ENCODE data around the gene MCM3. TPM values are rescaled to one million over a fixed set of nuclear protein-coding genes. Genes with fewer than 3 reads are reported as not detected.

Gene MCM3
- total and polyA plus RNA-seq, 2 donors: 26.9 to 137 TPM

DNA sequence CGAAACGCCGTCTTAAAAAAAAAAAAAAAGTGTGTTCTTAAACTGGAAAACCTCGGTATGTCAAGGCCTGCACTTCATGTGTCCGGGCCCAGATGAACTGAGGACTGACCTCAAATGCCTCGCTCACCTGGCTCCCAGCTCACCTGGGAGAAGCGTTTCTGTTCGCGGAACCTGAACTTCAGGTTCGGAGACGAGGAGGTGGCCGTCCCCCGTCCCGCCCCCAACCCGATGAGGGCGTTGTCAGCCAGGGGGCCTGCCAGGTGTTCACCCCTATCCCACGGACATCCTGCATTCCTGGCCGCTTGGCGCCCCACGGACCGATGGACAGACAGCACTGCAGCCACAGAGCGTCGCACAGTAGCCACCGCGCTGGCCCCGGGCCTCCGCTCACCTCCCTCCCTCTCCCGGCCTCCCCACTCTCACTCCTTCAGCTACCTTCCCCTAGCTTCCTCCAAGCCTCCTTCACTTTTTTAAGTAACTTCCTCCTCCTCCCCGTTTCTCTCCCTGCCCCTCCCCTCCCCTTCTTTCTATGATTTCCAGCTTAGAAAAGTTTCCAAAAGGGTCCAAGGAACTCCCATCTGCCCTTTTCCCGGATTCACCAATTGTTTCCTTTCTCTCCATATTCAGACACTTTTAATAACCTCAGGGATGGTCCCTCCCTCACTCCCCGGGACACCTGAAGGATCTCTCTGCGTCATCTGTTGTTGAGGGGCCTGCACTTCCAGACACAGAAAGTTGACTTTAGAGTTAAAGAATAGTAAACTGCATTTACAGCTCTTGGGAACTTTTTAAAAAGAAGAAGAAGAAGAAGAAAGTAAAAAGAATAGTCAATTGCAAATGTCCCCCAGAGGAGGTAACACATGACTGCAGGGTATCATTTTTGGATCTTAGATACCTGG is 22.7 kb upstream of the MCM3 start:
- no peak overlapping the region for H3K4me3 ChIP-seq (ENCODE audit: low read length in 2 of 2)
- 66% methylated on average over 32 of the region's 32 CpGs for WGBS
- H3K27ac ChIP-seq (ENCODE audit: low read depth in 1 of 2, low read length in 1 of 2): peak overlapping the region; percentile 76 to 79

DNA sequence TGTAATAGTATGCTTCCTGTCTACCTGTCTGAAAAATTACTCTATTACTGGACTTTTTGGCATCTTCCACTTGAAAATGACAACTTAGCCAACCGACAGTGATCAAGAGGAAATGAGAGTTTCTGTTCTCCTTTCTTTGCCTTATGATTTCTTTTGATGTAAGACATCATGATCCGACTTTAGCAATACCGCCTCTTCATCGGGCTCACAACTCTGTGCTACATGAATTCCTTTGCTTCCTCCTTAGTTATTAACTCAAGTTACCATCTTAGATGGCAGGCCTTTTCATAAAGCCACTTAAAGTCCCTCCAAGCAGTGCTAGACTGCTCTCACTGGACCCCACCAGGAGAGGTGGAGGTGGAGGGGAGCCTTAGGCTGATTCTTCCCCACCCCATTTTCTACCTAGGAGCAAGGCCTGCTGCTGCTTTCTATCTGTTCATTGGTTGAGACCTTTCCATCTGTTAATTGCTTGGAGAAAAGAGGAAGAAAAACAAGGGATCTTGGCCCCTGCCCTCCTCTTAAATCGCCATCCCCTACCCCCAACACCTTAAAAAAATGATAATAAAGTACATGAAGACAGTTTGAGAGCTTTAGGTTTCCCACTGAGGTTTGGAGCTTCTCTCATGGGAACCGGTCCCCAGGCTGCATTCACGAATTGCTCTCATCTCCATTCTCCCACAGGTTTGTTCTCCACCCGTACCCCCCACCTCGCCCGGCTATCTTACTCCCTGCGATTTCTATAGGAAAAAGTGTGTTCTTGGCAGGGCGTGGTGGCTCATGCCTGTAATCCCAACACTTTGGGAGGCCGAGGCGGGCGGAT is 21.6 kb upstream of the MCM3 start:
- Histone ChIP-seq H3K36me3 (ENCODE audit: control insufficient read depth in 2 of 2, insufficient read depth in 2 of 2, low read length in 1 of 2) (no peaks in the 10 kb centered on the region), H3K4me1 (ENCODE audit: control insufficient read depth in 2 of 2, insufficient read depth in 2 of 2, low read length in 2 of 2) (peaks cover 21 to 40% of the 10 kb centered on the region in 2 donors), H3K9me3 (ENCODE audit: control insufficient read depth in 2 of 2, insufficient read depth in 1 of 2, low read length in 1 of 2) (no peaks in the 10 kb centered on the region), H3K4me3 (ENCODE audit: low read length in 2 of 2) (no peak overlapping the region), H3K27ac (ENCODE audit: low read depth in 1 of 2, low read length in 1 of 2) (peak overlapping the region; percentile 71 to 81), H3K27me3 (ENCODE audit: control insufficient read depth in 2 of 2, insufficient read depth in 1 of 2, low read length in 1 of 2) (no peaks in the 10 kb centered on the region)
- WGBS: 76% methylated on average over 15 of the region's 15 CpGs
- peak in 1 of 9 donors; percentile 52 for DNase-seq (ENCODE audit: low read depth in 6 of 9, low spot score in 9 of 9)

More for the DNA sequence above, 22.7 kb upstream of the MCM3 start:
- DNase-seq (ENCODE audit: low read depth in 6 of 9, low spot score in 9 of 9): peak in 1 of 9 donors; percentile 28
- Histone ChIP-seq H3K4me1 (ENCODE audit: control insufficient read depth in 2 of 2, insufficient read depth in 2 of 2, low read length in 2 of 2) (peaks cover 21 to 40% of the 10 kb centered on the region in 2 donors), H3K36me3 (ENCODE audit: control insufficient read depth in 2 of 2, insufficient read depth in 2 of 2, low read length in 1 of 2) (no peaks in the 10 kb centered on the region), H3K9me3 (ENCODE audit: control insufficient read depth in 2 of 2, insufficient read depth in 1 of 2, low read length in 1 of 2) (no peaks in the 10 kb centered on the region), H3K27me3 (ENCODE audit: control insufficient read depth in 2 of 2, insufficient read depth in 1 of 2, low read length in 1 of 2) (no peaks in the 10 kb centered on the region)

- Histone ChIP-seq H3K27ac (ENCODE audit: low read depth in 1 of 2, low read length in 1 of 2) (peak overlapping the region; percentile 64 to 71), H3K27me3 (ENCODE audit: control insufficient read depth in 2 of 2, insufficient read depth in 1 of 2, low read length in 1 of 2) (no peaks in the 10 kb centered on the region), H3K9me3 (ENCODE audit: control insufficient read depth in 2 of 2, insufficient read depth in 1 of 2, low read length in 1 of 2) (no peaks in the 10 kb centered on the region), H3K4me3 (ENCODE audit: low read length in 2 of 2) (no peak overlapping the region), H3K36me3 (ENCODE audit: control insufficient read depth in 2 of 2, insufficient read depth in 2 of 2, low read length in 1 of 2) (no peaks in the 10 kb centered on the region), H3K4me1 (ENCODE audit: control insufficient read depth in 2 of 2, insufficient read depth in 2 of 2, low read length in 2 of 2) (peaks cover 21 to 40% of the 10 kb centered on the region in 2 donors)
- 89% methylated on average over 6 of the region's 6 CpGs for WGBS
- DNase-seq (ENCODE audit: low read depth in 6 of 9, low spot score in 9 of 9): no peak
Measured at GRCh38 chr6:52305411-52305810, 20.9 kb upstream of the MCM3 start.

DNA sequence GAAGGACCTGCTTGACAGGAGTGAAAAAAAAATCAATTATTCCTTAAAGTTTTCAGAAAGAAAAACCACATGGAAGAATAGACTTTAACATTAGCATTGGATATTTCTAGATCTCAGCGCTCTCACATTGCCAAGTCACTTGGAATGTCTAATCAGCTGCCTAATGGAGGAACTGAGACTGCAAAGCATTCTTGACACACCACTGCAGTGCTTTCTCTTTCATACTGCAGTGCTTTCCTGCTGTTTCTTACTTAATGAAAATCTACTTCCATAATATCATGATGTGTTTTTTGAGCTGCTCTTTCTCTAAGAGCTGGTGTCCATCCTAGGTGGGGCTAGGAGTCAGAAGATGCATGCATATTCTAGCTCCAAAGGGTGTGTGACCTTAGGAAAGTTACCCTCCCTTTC is 20.4 kb upstream of the MCM3 start:
- WGBS: 58% methylated on average over 1 of the region's 1 CpG
- H3K4me1 ChIP-seq (ENCODE audit: control insufficient read depth in 2 of 2, insufficient read depth in 2 of 2, low read length in 2 of 2): peaks cover 21 to 40% of the 10 kb centered on the region in 2 donors
- no peaks in the 10 kb centered on the region for H3K36me3 ChIP-seq (ENCODE audit: control insufficient read depth in 2 of 2, insufficient read depth in 2 of 2, low read length in 1 of 2)
- no peaks in the 10 kb centered on the region for H3K27me3 ChIP-seq (ENCODE audit: control insufficient read depth in 2 of 2, insufficient read depth in 1 of 2, low read length in 1 of 2)
- peak in 1 of 9 donors; percentile 44 for DNase-seq (ENCODE audit: low read depth in 6 of 9, low spot score in 9 of 9)
- no peaks in the 10 kb centered on the region for H3K9me3 ChIP-seq (ENCODE audit: control insufficient read depth in 2 of 2, insufficient read depth in 1 of 2, low read length in 1 of 2)
- no peak overlapping the region for H3K4me3 ChIP-seq (ENCODE audit: low read length in 2 of 2)
- peak overlapping the region; percentile 52 to 71 for H3K27ac ChIP-seq (ENCODE audit: low read depth in 1 of 2, low read length in 1 of 2)

DNA sequence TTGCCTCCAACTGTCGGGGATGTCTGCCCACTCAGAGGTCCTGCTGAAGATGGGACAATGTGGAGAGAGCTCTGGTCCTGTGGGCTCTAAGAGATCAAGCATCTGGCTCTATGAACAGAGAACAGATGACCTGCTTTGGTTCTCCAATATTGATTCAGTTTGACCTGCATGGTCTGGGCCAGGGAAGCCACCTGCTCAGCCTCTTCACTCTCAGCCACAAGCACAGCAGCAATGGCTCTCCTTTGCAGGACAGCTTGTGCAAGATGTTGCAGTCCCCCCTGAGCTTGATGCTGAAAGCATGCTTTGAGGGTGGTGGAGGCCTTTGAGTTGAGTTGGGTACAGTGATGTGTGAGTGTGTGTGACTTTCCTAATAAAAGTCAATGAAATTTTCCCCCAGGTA is 18.6 kb upstream of the MCM3 start:
- no peak overlapping the region for H3K27ac ChIP-seq (ENCODE audit: low read depth in 1 of 2, low read length in 1 of 2)
- H3K4me1 ChIP-seq (ENCODE audit: control insufficient read depth in 2 of 2, insufficient read depth in 2 of 2, low read length in 2 of 2): peaks cover 19 to 39% of the 10 kb centered on the region in 2 donors
- H3K27me3 ChIP-seq (ENCODE audit: control insufficient read depth in 2 of 2, insufficient read depth in 1 of 2, low read length in 1 of 2): no peaks in the 10 kb centered on the region
- H3K36me3 ChIP-seq (ENCODE audit: control insufficient read depth in 2 of 2, insufficient read depth in 2 of 2, low read length in 1 of 2): no peaks in the 10 kb centered on the region
- no peak overlapping the region for H3K4me3 ChIP-seq (ENCODE audit: low read length in 2 of 2)
- WGBS: 98% methylated on average over 1 of the region's 1 CpG
- no peak for DNase-seq (ENCODE audit: low read depth in 6 of 9, low spot score in 9 of 9)
- H3K9me3 ChIP-seq (ENCODE audit: control insufficient read depth in 2 of 2, insufficient read depth in 1 of 2, low read length in 1 of 2): no peaks in the 10 kb centered on the region

DNA sequence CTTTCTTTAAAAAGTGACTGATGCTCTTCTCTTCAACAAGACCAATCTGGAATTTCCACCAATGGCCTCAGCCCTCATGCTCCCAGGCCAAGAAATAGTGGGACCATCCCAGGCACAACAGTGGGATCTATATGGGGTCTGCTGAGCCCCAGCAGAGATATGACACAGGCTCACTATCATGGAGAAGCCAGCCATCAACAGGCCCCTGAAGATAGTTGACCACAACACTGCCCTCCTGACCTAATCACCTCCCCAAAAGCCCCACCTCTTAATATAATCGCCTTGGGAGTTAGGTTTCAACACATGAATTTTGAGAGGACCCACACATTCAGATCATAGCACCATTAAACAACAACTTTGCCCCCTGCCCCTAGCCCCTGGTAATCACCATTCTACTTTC is 16.8 kb upstream of the MCM3 start:
- Histone ChIP-seq H3K27ac (ENCODE audit: low read depth in 1 of 2, low read length in 1 of 2) (no peak overlapping the region), H3K9me3 (ENCODE audit: control insufficient read depth in 2 of 2, insufficient read depth in 1 of 2, low read length in 1 of 2) (no peaks in the 10 kb centered on the region), H3K36me3 (ENCODE audit: control insufficient read depth in 2 of 2, insufficient read depth in 2 of 2, low read length in 1 of 2) (no peaks in the 10 kb centered on the region), H3K4me1 (ENCODE audit: control insufficient read depth in 2 of 2, insufficient read depth in 2 of 2, low read length in 2 of 2) (peaks cover 5 to 24% of the 10 kb centered on the region in 2 donors), H3K27me3 (ENCODE audit: control insufficient read depth in 2 of 2, insufficient read depth in 1 of 2, low read length in 1 of 2) (no peaks in the 10 kb centered on the region), H3K4me3 (ENCODE audit: low read length in 2 of 2) (no peak overlapping the region)
- 98% methylated on average over 1 of the region's 1 CpG for WGBS
- no peak for DNase-seq (ENCODE audit: low read depth in 6 of 9, low spot score in 9 of 9)

DNA sequence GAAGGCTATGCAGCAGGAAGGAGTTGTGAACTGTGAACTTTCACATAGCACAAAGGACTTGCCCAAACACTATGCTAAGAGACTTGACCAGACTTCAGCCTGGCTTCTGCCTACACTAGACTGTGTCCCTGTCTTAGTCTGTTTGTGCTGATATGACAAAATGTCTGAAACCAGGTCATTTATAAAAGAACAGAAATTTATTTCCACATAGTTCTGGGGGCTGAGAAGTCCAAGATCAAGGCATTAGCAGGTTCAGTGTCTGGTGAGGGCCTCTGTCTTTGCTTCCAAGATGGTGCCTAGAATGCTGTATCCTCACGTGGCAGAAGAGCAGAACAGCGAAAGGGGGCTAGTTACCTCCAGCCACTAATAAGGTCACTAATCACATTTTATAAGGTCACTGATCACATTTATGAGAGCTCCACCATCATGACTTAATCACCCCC is 16.0 kb upstream of the MCM3 start:
- Histone ChIP-seq H3K4me3 (ENCODE audit: low read length in 2 of 2) (no peak overlapping the region), H3K27me3 (ENCODE audit: control insufficient read depth in 2 of 2, insufficient read depth in 1 of 2, low read length in 1 of 2) (no peaks in the 10 kb centered on the region), H3K9me3 (ENCODE audit: control insufficient read depth in 2 of 2, insufficient read depth in 1 of 2, low read length in 1 of 2) (no peaks in the 10 kb centered on the region), H3K27ac (ENCODE audit: low read depth in 1 of 2, low read length in 1 of 2) (no peak overlapping the region), H3K4me1 (ENCODE audit: control insufficient read depth in 2 of 2, insufficient read depth in 2 of 2, low read length in 2 of 2) (peaks cover 2 to 18% of the 10 kb centered on the region in 2 donors), H3K36me3 (ENCODE audit: control insufficient read depth in 2 of 2, insufficient read depth in 2 of 2, low read length in 1 of 2) (no peaks in the 10 kb centered on the region)
- 99% methylated on average over 2 of the region's 2 CpGs for WGBS
- DNase-seq (ENCODE audit: low read depth in 6 of 9, low spot score in 9 of 9): no peak

- Histone ChIP-seq H3K9me3 (ENCODE audit: control insufficient read depth in 2 of 2, insufficient read depth in 1 of 2, low read length in 1 of 2) (no peaks in the 10 kb centered on the region), H3K36me3 (ENCODE audit: control insufficient read depth in 2 of 2, insufficient read depth in 2 of 2, low read length in 1 of 2) (no peaks in the 10 kb centered on the region), H3K4me3 (ENCODE audit: low read length in 2 of 2) (no peak overlapping the region), H3K27me3 (ENCODE audit: control insufficient read depth in 2 of 2, insufficient read depth in 1 of 2, low read length in 1 of 2) (no peaks in the 10 kb centered on the region), H3K4me1 (ENCODE audit: control insufficient read depth in 2 of 2, insufficient read depth in 2 of 2, low read length in 2 of 2) (peaks cover 0 to 11% of the 10 kb centered on the region in 2 donors), H3K27ac (ENCODE audit: low read depth in 1 of 2, low read length in 1 of 2) (no peak overlapping the region)
- no peak for DNase-seq (ENCODE audit: low read depth in 6 of 9, low spot score in 9 of 9)
- WGBS: 91% methylated on average over 3 of the region's 3 CpGs
Measured at GRCh38 chr6:52299653-52300052, 15.1 kb upstream of the MCM3 start.

GRCh38 chr6:52297433-52297832 is 12.9 kb upstream of the MCM3 start:
- WGBS: 72% methylated on average over 3 of the region's 3 CpGs

More at GRCh38 chr6:52297433-52297832, 12.9 kb upstream of the MCM3 start:
- no peaks in the 10 kb centered on the region for H3K36me3 ChIP-seq (ENCODE audit: control insufficient read depth in 2 of 2, insufficient read depth in 2 of 2, low read length in 1 of 2)
- H3K4me3 ChIP-seq (ENCODE audit: low read length in 2 of 2): no peak overlapping the region
- no peaks in the 10 kb centered on the region for H3K9me3 ChIP-seq (ENCODE audit: control insufficient read depth in 2 of 2, insufficient read depth in 1 of 2, low read length in 1 of 2)
- no peak overlapping the region for H3K27ac ChIP-seq (ENCODE audit: low read depth in 1 of 2, low read length in 1 of 2)
- DNase-seq (ENCODE audit: low read depth in 6 of 9, low spot score in 9 of 9): no peak
- no peaks in the 10 kb centered on the region for H3K27me3 ChIP-seq (ENCODE audit: control insufficient read depth in 2 of 2, insufficient read depth in 1 of 2, low read length in 1 of 2)
- H3K4me1 ChIP-seq (ENCODE audit: control insufficient read depth in 2 of 2, insufficient read depth in 2 of 2, low read length in 2 of 2): peaks cover 0 to 6% of the 10 kb centered on the region in 2 donors

Data from thymus (tissue), 11 donors.